Keratinocyte (primary cell): Measurements from ENCODE around the gene SEC61A2. TPM values are rescaled to one million over a fixed set of nuclear protein-coding genes. Genes with fewer than 3 reads are reported as not detected.
A peak's percentile ranks its signal among the peaks of the same experiment; 100 is the strongest.

ENCODE experiments used
- DNase-seq: peaks from one replicate; pipeline ENCODE4 v3.0.0-alpha.2; 2011; ENCODE audit warnings: low read depth, missing footprints, low spot score
- FAIRE-seq: peaks from 2 replicates; lab custom pipeline; 2011; peaks lifted over from hg19 to GRCh38; lab: Jason Lieb, UNC
- H2AFZ ChIP-seq: 2 replicates; pipeline ENCODE4 v1.6.0; 2012; ENCODE audit warnings: low read length, control low read depth, inconsistent platforms; ENCODE audit not compliant: control insufficient read depth
- H3K27ac ChIP-seq: 2 replicates; pipeline ENCODE4 v1.5.1; 2011; ENCODE audit warnings: low read length; ENCODE audit not compliant: control insufficient read depth, insufficient read depth
- H3K27me3 ChIP-seq: 3 replicates; pipeline ENCODE4 v1.6.0; 2011; ENCODE audit warnings: low read length; ENCODE audit not compliant: control insufficient read depth, insufficient read depth; ENCODE audit errors: extremely low read depth
- H3K36me3 ChIP-seq, 2 experiments: 2 replicates in 1 of 2; 3 replicates in 1 of 2; pipeline ENCODE4 v1.5.1; 2011; ENCODE audit warnings: low read length in 2 of 2, mild to moderate bottlenecking in 1 of 2; ENCODE audit not compliant: control insufficient read depth in 2 of 2, insufficient read depth in 2 of 2; ENCODE audit errors: extremely low read depth in 1 of 2
- H3K4me1 ChIP-seq: 3 replicates; pipeline ENCODE4 v1.5.1; 2011; ENCODE audit warnings: low read length; ENCODE audit not compliant: control insufficient read depth, insufficient read depth; ENCODE audit errors: extremely low read depth
- H3K4me2 ChIP-seq: 3 replicates; pipeline ENCODE4 v1.6.0; 2011; ENCODE audit warnings: low read depth, low read length; ENCODE audit not compliant: control insufficient read depth, insufficient read depth; ENCODE audit errors: extremely low read depth
- H3K4me3 ChIP-seq, 3 experiments: fragments of 200-600 bp in 1 of 3; sonication (generic) in 1 of 3; 2 replicates in 2 of 3; 3 replicates in 1 of 3; pipeline ENCODE4 v1.5.1; 2011 to 2016; ENCODE audit warnings: low read length in 3 of 3, mild to moderate bottlenecking in 3 of 3, control low read depth in 2 of 3, inconsistent platforms in 1 of 3, low read depth in 1 of 3, mixed read lengths in 1 of 3, mixed run types in 1 of 3, moderate library complexity in 1 of 3; ENCODE audit not compliant: control insufficient read depth in 2 of 3, insufficient read depth in 2 of 3; ENCODE audit errors: extremely low read depth in 1 of 3
- H3K79me2 ChIP-seq: 2 replicates; pipeline ENCODE4 v1.6.0; 2012; ENCODE audit warnings: low read length; ENCODE audit not compliant: control insufficient read depth, insufficient read depth
- H3K9ac ChIP-seq: 3 replicates; pipeline ENCODE4 v1.6.0; 2011; ENCODE audit warnings: low read length; ENCODE audit not compliant: control insufficient read depth, insufficient read depth; ENCODE audit errors: extremely low read depth
- H3K9me1 ChIP-seq: 3 replicates; pipeline ENCODE4 v1.6.0; 2011; ENCODE audit warnings: low read length; ENCODE audit not compliant: control insufficient read depth, insufficient read depth; ENCODE audit errors: extremely low read depth
- H3K9me3 ChIP-seq: 2 replicates; pipeline ENCODE4 v1.5.1; 2012; ENCODE audit warnings: low read depth, low read length; ENCODE audit not compliant: control insufficient read depth
- H4K20me1 ChIP-seq: 3 replicates; pipeline ENCODE4 v1.6.0; 2011; ENCODE audit warnings: low read length; ENCODE audit not compliant: control insufficient read depth, insufficient read depth; ENCODE audit errors: extremely low read depth
- EZH2 ChIP-seq: IDR thresholded peaks from one replicate; pipeline ENCODE4 v1.6.1; 2012; ENCODE audit warnings: inconsistent platforms, mild to moderate bottlenecking, low read length, moderate library complexity
- dilution Hi-C: fragments of 300-500 bp; cut with MboI; formaldehyde crosslinking; loops from one replicate; pipeline ENCODE4 v1.7.0; 2020; ENCODE audit warnings: low sequenced_read_pairs; ENCODE audit not compliant: extremely low pct_ligation_motif_present
- polyA plus RNA-seq, 5 experiments: library from polyadenylated mRNA; depleted of rRNA in 3 of 5; stranded (reverse) in 3 of 5; stranded (forward) in 1 of 5; unstranded in 1 of 5; fragments of >200 nt; gene quantifications; 1 replicate in 1 of 5; 2 replicates in 3 of 5; 3 replicates in 1 of 5; pipeline versions ENCODE4 v1.2.1 to v1.2.3, GENCODE V29; 2011 to 2012; ENCODE audit warnings: missing spikeins in 2 of 5, low read depth in 1 of 5, low replicate concordance in 1 of 5
- small RNA-seq, 3 experiments: library from RNA; depleted of rRNA; stranded (forward); fragments of <200 nt; gene quantifications; one replicate each; pipeline ENCODE3, GENCODE V24; 2012; ENCODE audit warnings: low read depth in 3 of 3, low replicate concordance in 1 of 3; ENCODE audit not compliant: insufficient read length in 3 of 3
- TF ChIP-seq, protein P1 (sequence below), 3 experiments: IDR thresholded peaks in 1 of 3; conservative IDR thresholded peaks in 1 of 3; optimal IDR thresholded peaks in 1 of 3; 2 replicates in 2 of 3; 3 replicates in 1 of 3; pipeline versions ENCODE3 to v1.5.1; 2011; ENCODE audit warnings: low read length in 3 of 3, mild to moderate bottlenecking in 3 of 3, moderate library complexity in 2 of 3, control low read depth in 1 of 3, inconsistent platforms in 1 of 3; ENCODE audit not compliant: insufficient read depth in 2 of 3; ENCODE audit errors: extremely low read depth in 1 of 3

Gene SEC61A2
- polyA plus RNA-seq, 1 donor (not counting 4 experiments of a cell fraction or from before 2014, with no cell fraction given), result 13.7 TPM

- DNase-seq (no peak), FAIRE-seq (no peak)
- Histone ChIP-seq H3K4me2 (no peak overlapping the region), H3K9ac (no peak overlapping the region), H3K36me3 (peaks cover 18 to 25% of the 10 kb centered on the region in 2 experiments), H3K27me3 (no peaks in the 10 kb centered on the region), H3K9me3 (no peaks in the 10 kb centered on the region), H3K9me1 (no peaks in the 10 kb centered on the region), H3K4me1 (no peaks in the 10 kb centered on the region), H4K20me1 (no peaks in the 10 kb centered on the region), H3K79me2 (peaks cover 16% of the 10 kb centered on the region), H3K27ac (peak overlapping the region; percentile 29), H2AFZ (no peak overlapping the region), H3K4me3 (no peak overlapping the region)
- TF ChIP-seq, protein P1, sequence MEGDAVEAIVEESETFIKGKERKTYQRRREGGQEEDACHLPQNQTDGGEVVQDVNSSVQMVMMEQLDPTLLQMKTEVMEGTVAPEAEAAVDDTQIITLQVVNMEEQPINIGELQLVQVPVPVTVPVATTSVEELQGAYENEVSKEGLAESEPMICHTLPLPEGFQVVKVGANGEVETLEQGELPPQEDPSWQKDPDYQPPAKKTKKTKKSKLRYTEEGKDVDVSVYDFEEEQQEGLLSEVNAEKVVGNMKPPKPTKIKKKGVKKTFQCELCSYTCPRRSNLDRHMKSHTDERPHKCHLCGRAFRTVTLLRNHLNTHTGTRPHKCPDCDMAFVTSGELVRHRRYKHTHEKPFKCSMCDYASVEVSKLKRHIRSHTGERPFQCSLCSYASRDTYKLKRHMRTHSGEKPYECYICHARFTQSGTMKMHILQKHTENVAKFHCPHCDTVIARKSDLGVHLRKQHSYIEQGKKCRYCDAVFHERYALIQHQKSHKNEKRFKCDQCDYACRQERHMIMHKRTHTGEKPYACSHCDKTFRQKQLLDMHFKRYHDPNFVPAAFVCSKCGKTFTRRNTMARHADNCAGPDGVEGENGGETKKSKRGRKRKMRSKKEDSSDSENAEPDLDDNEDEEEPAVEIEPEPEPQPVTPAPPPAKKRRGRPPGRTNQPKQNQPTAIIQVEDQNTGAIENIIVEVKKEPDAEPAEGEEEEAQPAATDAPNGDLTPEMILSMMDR (optimal IDR thresholded peaks at IDR 0.05 in 1 of 3, IDR thresholded peaks at IDR 0.05 in 1 of 3, conservative IDR thresholded peaks at IDR 0.05 in 1 of 3; ENCODE audit: extremely low read depth in 1 of 3, insufficient read depth in 2 of 3, low read length in 3 of 3), result no peak
- no peak for TF ChIP-seq EZH2
- dilution Hi-C loops, result no loop called here
Observed at GRCh38 chr10:12214093-12214492, 84.6 kb downstream of the SEC61A2 start.

GRCh38 chr10:12214763-12215218, 85.3 kb downstream of the SEC61A2 start:
- no peak overlapping the region for H3K4me3 ChIP-seq
- H3K4me1 ChIP-seq, result no peaks in the 10 kb centered on the region
- H3K9ac ChIP-seq, result no peak overlapping the region
- DNase-seq, result no peak
- no peaks in the 10 kb centered on the region for H3K27me3 ChIP-seq
- H3K9me3 ChIP-seq, result no peaks in the 10 kb centered on the region
- H4K20me1 ChIP-seq, result no peaks in the 10 kb centered on the region
- no peak for TF ChIP-seq EZH2
- TF ChIP-seq, protein P1 (optimal IDR thresholded peaks at IDR 0.05 in 1 of 3, IDR thresholded peaks at IDR 0.05 in 1 of 3, conservative IDR thresholded peaks at IDR 0.05 in 1 of 3; ENCODE audit: extremely low read depth in 1 of 3, insufficient read depth in 2 of 3, low read length in 3 of 3), result peak in 2 of 3 experiments; percentile 39 to 46
- peaks cover 15% of the 10 kb centered on the region for H3K79me2 ChIP-seq
- no peak overlapping the region for H3K4me2 ChIP-seq
- dilution Hi-C loops, result no loop called here
- H2AFZ ChIP-seq, result peak overlapping the region; percentile 8
- H3K36me3 ChIP-seq, result peaks cover 15 to 25% of the 10 kb centered on the region in 2 experiments
- H3K9me1 ChIP-seq, result no peaks in the 10 kb centered on the region
- no peak for FAIRE-seq
- no peak overlapping the region for H3K27ac ChIP-seq

Small RNA genes within 50 kb of the gene (small RNA-seq; reads per million reads assigned to genes)
- gene MIR548AK (0 reads per million in 3 experiments), gene RNU6-88P (0 reads per million in 3 experiments)

Other genes starting within 250 kb of the SEC61A2 start
- 14.0 to 20.3 TPM (median 14.4 TPM) in 3 replicates for gene UPF2, start 86.9 kb upstream of the SEC61A2 start, polyA plus RNA-seq
- 7.8 to 19.5 TPM (median 12.8 TPM) in 3 replicates for gene DHTKD1, start 60.7 kb upstream of the SEC61A2 start, polyA plus RNA-seq
- 98.9 to 125 TPM (median 100 TPM) in 3 replicates for gene NUDT5, start 66.2 kb downstream of the SEC61A2 start, polyA plus RNA-seq
- 122 to 205 TPM (median 146 TPM) in 3 replicates for gene CDC123, start 66.5 kb downstream of the SEC61A2 start, polyA plus RNA-seq
- gene CAMK1D, start 219.9 kb downstream of the SEC61A2 start, polyA plus RNA-seq, result 0.76 to 0.97 TPM (median 0.85 TPM) in 3 replicates